ENCODE measurements around the gene TMCO4. TPM values are rescaled to one million over a fixed set of nuclear protein-coding genes. Genes with fewer than 3 reads are reported as not detected.

Gene TMCO4
- total and polyA plus RNA-seq, 2 of the 4 experiments (the other 2 are of a cell fraction), result 7.3 to 8.6 TPM

DNA sequence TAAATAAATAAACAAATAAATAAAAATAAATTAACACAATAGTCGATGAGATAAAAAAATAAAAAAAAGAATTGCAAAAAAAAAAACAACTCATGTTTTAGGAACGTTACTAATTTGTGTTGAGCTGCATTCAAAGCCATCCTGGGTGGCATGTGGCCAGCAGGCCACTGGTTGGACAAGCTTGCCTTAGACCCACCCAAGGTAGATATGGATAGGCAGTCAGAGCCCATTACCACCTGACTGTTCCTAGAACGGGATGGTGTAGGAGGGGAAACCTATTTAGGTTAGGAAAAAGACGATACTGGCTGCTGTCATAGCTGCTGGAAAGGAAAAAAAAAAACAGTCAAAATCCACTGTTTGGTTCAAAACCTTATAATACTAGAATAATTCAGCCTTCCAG, 94.3 kb downstream of the TMCO4 start:
- Histone ChIP-seq H3K56ac (ENCODE audit: extremely low read depth, insufficient read depth, low read length) (no peak overlapping the region), H2BK15ac (ENCODE audit: low read depth, low read length) (no peak overlapping the region), H4K91ac (ENCODE audit: insufficient read depth, low read depth, low read length) (no peak overlapping the region), H3K4me1 (ENCODE audit: control insufficient read depth, insufficient read depth, low read length) (no peaks in the 10 kb centered on the region), H4K8ac (ENCODE audit: low read depth in 2 of 2, low read length in 2 of 2) (no peak overlapping the region), H3K36me3 (ENCODE audit: control insufficient read depth, insufficient read depth, low read length) (peaks cover 4% of the 10 kb centered on the region; the same call in 1 of the 2 replicates), H3K79me1 (ENCODE audit: low read depth in 1 of 2, low read length in 2 of 2) (no peaks in the 10 kb centered on the region), H2AK5ac (ENCODE audit: low read depth, low read length) (no peak overlapping the region), H4K5ac (ENCODE audit: low read depth, low read length) (no peak overlapping the region), H3K4me3 (ENCODE audit: insufficient read depth, low read depth, low read length) (no peak overlapping the region), H3K27ac (ENCODE audit: insufficient read depth, low read length) (no peak overlapping the region), H3K9me1 (ENCODE audit: insufficient read depth, low read length) (no peaks in the 10 kb centered on the region), H2BK5ac (ENCODE audit: low read depth, low read length, poor library complexity, severe bottlenecking) (no peak overlapping the region), H3K9me3 (ENCODE audit: control insufficient read depth, insufficient read depth, low read length) (no peaks in the 10 kb centered on the region), H3K27me3 (ENCODE audit: control insufficient read depth, insufficient read depth, low read length) (no peaks in the 10 kb centered on the region), H3K23ac (ENCODE audit: low read depth, low read length) (no peak overlapping the region), H3K4me2 (ENCODE audit: low read depth, low read length) (no peak overlapping the region), H3K4ac (ENCODE audit: low read depth, low read length) (no peak overlapping the region), H3K18ac (ENCODE audit: low read depth, low read length) (no peak overlapping the region), H2BK20ac (ENCODE audit: low read depth, low read length) (no peak overlapping the region), H4K20me1 (ENCODE audit: insufficient read depth, low read length) (no peaks in the 10 kb centered on the region), H2BK120ac (ENCODE audit: low read depth, low read length) (no peak overlapping the region), H2AFZ (replicated peaks; ENCODE audit: low read length, poor library complexity) (no peak overlapping the region), H3K9ac (ENCODE audit: low read depth, low read length) (no peak overlapping the region), H2AK9ac (replicated peaks; ENCODE audit: low read depth, low read length, poor library complexity) (no peak overlapping the region), H3K14ac (replicated peaks; ENCODE audit: low read depth, low read length) (no peak overlapping the region)
- no CpG with 5 or more reads among the region's 4 CpGs for WGBS, 2 experiments (ENCODE audit: extremely low coverage in 2 of 2, insufficient read length in 1 of 2)
- BruUV-seq (replicated peaks), result no TSS peak
- ChIA-PET POLR2A (ENCODE audit: unreplicated experiment) (interaction anchor here (0.5 kb wide), 1 partner anchor 44 kb away, joined by 4 read pairs; no protein-coding TSS in a partner anchor), CTCF (interaction anchor here (0.6 to 3.9 kb wide), 5 partner anchors 8 to 650 kb away, joined by 3 to 27 read pairs (median 3); no protein-coding TSS in a partner anchor)
- in situ Hi-C loops (cut with MboI; ENCODE audit: low sequenced_read_pairs), result no loop called here
- ATAC-seq (ENCODE audit: low read depth) (no peak), DNase-seq (no peak)
- TF ChIP-seq FOS (IDR thresholded peaks at IDR 0.05; ENCODE audit: low read depth, low read length) (no peak), RFX5 (IDR thresholded peaks at IDR 0.05; ENCODE audit: low read depth, low read length) (no peak), POLR2A (IDR thresholded peaks at IDR 0.05; ENCODE audit: low read depth, low read length) (no peak), CHD1 (IDR thresholded peaks at IDR 0.05; ENCODE audit: low read depth, low read length) (no peak), BHLHE40 (IDR thresholded peaks at IDR 0.05; ENCODE audit: low read depth, low read length) (no peak), MAZ (IDR thresholded peaks at IDR 0.05; ENCODE audit: borderline replicate concordance, low read depth, low read length) (no peak), CEBPB (IDR thresholded peaks at IDR 0.05; ENCODE audit: low read depth, low read length) (no peak), RAD21 (IDR thresholded peaks at IDR 0.05; ENCODE audit: low read length) (no peak), MXI1 (IDR thresholded peaks at IDR 0.05; ENCODE audit: borderline replicate concordance, low read depth, low read length) (no peak), SMC3 (IDR thresholded peaks at IDR 0.05; ENCODE audit: low read depth, low read length) (no peak), RCOR1 (IDR thresholded peaks at IDR 0.05; ENCODE audit: insufficient replicate concordance, low read length) (no peak), MAFK (IDR thresholded peaks at IDR 0.05; ENCODE audit: low read depth, low read length) (no peak), NFE2L2 (IDR thresholded peaks at IDR 0.05; ENCODE audit: low read depth, low read length) (no peak)
- TF ChIP-seq, protein P1, sequence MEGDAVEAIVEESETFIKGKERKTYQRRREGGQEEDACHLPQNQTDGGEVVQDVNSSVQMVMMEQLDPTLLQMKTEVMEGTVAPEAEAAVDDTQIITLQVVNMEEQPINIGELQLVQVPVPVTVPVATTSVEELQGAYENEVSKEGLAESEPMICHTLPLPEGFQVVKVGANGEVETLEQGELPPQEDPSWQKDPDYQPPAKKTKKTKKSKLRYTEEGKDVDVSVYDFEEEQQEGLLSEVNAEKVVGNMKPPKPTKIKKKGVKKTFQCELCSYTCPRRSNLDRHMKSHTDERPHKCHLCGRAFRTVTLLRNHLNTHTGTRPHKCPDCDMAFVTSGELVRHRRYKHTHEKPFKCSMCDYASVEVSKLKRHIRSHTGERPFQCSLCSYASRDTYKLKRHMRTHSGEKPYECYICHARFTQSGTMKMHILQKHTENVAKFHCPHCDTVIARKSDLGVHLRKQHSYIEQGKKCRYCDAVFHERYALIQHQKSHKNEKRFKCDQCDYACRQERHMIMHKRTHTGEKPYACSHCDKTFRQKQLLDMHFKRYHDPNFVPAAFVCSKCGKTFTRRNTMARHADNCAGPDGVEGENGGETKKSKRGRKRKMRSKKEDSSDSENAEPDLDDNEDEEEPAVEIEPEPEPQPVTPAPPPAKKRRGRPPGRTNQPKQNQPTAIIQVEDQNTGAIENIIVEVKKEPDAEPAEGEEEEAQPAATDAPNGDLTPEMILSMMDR (conservative IDR thresholded peaks at IDR 0.05; ENCODE audit: low read depth, low read length), result no peak
- TF ChIP-seq, protein P2, sequence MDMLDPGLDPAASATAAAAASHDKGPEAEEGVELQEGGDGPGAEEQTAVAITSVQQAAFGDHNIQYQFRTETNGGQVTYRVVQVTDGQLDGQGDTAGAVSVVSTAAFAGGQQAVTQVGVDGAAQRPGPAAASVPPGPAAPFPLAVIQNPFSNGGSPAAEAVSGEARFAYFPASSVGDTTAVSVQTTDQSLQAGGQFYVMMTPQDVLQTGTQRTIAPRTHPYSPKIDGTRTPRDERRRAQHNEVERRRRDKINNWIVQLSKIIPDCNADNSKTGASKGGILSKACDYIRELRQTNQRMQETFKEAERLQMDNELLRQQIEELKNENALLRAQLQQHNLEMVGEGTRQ (IDR thresholded peaks at IDR 0.05; ENCODE audit: low read depth, low read length), result no peak
- TF ChIP-seq, protein P3, sequence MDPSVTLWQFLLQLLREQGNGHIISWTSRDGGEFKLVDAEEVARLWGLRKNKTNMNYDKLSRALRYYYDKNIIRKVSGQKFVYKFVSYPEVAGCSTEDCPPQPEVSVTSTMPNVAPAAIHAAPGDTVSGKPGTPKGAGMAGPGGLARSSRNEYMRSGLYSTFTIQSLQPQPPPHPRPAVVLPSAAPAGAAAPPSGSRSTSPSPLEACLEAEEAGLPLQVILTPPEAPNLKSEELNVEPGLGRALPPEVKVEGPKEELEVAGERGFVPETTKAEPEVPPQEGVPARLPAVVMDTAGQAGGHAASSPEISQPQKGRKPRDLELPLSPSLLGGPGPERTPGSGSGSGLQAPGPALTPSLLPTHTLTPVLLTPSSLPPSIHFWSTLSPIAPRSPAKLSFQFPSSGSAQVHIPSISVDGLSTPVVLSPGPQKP (IDR thresholded peaks at IDR 0.05; ENCODE audit: borderline replicate concordance, low read depth, low read length), result no peak
- dilution Hi-C loops (cut with HindIII; ENCODE audit: low sequenced_read_pairs, unreplicated experiment), result no loop called here
- intact Hi-C loops (cut with micrococcal nuclease), result no loop called here
